H9 (cell line): ENCODE results near the gene TTC1. TPM values are rescaled to one million over a fixed set of nuclear protein-coding genes. Genes with fewer than 3 reads are reported as not detected.
A peak's percentile ranks its signal among the peaks of the same experiment; 100 is the strongest.

Experiments used
- DNase-seq: peaks from one replicate; pipeline ENCODE4 v3.0.0-alpha.2; 2017
- H2AFZ ChIP-seq: one replicate; pipeline ENCODE4 v1.6.1; 2013; ENCODE audit warnings: mild to moderate bottlenecking, low read length, control low read depth, moderate library complexity
- H2AK5ac ChIP-seq: 2 replicates; pipeline ENCODE4 v1.6.1; 2013; ENCODE audit warnings: low read length, control low read depth, mixed read lengths; ENCODE audit not compliant: insufficient read length
- H2BK120ac ChIP-seq: one replicate; pipeline ENCODE4 v1.6.1; 2013; ENCODE audit warnings: low read depth, mild to moderate bottlenecking, low read length, control low read depth, inconsistent platforms; ENCODE audit not compliant: poor library complexity, severe bottlenecking
- H2BK12ac ChIP-seq: 2 replicates; pipeline ENCODE4 v1.6.1; 2013; ENCODE audit warnings: low read length, control low read depth, mixed read lengths, low read depth; ENCODE audit not compliant: insufficient read length
- H2BK15ac ChIP-seq: 2 replicates; pipeline ENCODE4 v1.6.1; 2013; ENCODE audit warnings: low read depth, low read length, control low read depth
- H2BK20ac ChIP-seq: one replicate; pipeline ENCODE4 v1.6.1; 2013; ENCODE audit warnings: low read depth, mild to moderate bottlenecking, low read length, control low read depth, inconsistent platforms; ENCODE audit not compliant: poor library complexity, severe bottlenecking
- H2BK5ac ChIP-seq: 2 replicates; pipeline ENCODE4 v1.6.1; 2013; ENCODE audit warnings: low read length, control low read depth, mixed read lengths; ENCODE audit not compliant: insufficient read length
- H3K14ac ChIP-seq: 2 replicates; pipeline ENCODE4 v1.6.1; 2013; ENCODE audit warnings: low read length, control low read depth; ENCODE audit not compliant: insufficient read depth
- H3K18ac ChIP-seq: 2 replicates; pipeline ENCODE4 v1.6.1; 2013; ENCODE audit warnings: low read depth, mild to moderate bottlenecking, mixed read lengths, low read length, control low read depth; ENCODE audit not compliant: insufficient read length
- H3K23ac ChIP-seq: 2 replicates; pipeline ENCODE4 v1.6.1; 2013; ENCODE audit warnings: low read length, control low read depth, mixed read lengths, low read depth; ENCODE audit not compliant: insufficient read length
- H3K23me2 ChIP-seq: 2 replicates; pipeline ENCODE4 v1.6.1; 2013; ENCODE audit warnings: low read depth, mild to moderate bottlenecking, mixed read lengths, low read length, control low read depth; ENCODE audit not compliant: insufficient read length, poor library complexity, severe bottlenecking
- H3K27ac ChIP-seq: 2 replicates; pipeline ENCODE4 v1.5.1; 2013; ENCODE audit warnings: low read length, control low read depth, mixed read lengths, low read depth; ENCODE audit not compliant: insufficient read length
- H3K27me3 ChIP-seq: 2 replicates; pipeline ENCODE4 v1.6.1; 2013; ENCODE audit warnings: low read length, control low read depth, inconsistent platforms; ENCODE audit not compliant: insufficient read depth
- H3K4ac ChIP-seq: 2 replicates; pipeline ENCODE4 v1.6.1; 2013; ENCODE audit warnings: low read depth, mild to moderate bottlenecking, control low read depth, inconsistent platforms, low read length, moderate library complexity
- H3K4me1 ChIP-seq: 2 replicates; pipeline ENCODE4 v1.6.1; 2013; ENCODE audit warnings: low read length, control low read depth, inconsistent platforms; ENCODE audit not compliant: insufficient read depth
- H3K4me2 ChIP-seq: 2 replicates; pipeline ENCODE4 v1.6.1; 2013; ENCODE audit warnings: low read length, control low read depth, mixed read lengths; ENCODE audit not compliant: insufficient read length, insufficient read depth
- H3K56ac ChIP-seq: 2 replicates; pipeline ENCODE4 v1.6.1; 2013; ENCODE audit warnings: low read depth, mild to moderate bottlenecking, mixed read lengths, low read length, control low read depth; ENCODE audit not compliant: insufficient read length
- H3K79me1 ChIP-seq: 2 replicates; pipeline ENCODE4 v1.6.1; 2013; ENCODE audit warnings: low read depth, mild to moderate bottlenecking, moderate library complexity, low read length, control low read depth, inconsistent platforms; ENCODE audit not compliant: insufficient read depth, poor library complexity, severe bottlenecking
- H3K79me2 ChIP-seq: 2 replicates; pipeline ENCODE4 v1.6.1; 2013; ENCODE audit warnings: low read length, control low read depth, inconsistent platforms; ENCODE audit not compliant: insufficient read depth
- H3K9ac ChIP-seq: 2 replicates; pipeline ENCODE4 v1.6.1; 2013; ENCODE audit warnings: low read length, control low read depth, mixed read lengths; ENCODE audit not compliant: insufficient read length; ENCODE audit errors: extremely low read depth
- H3K9me3 ChIP-seq: one replicate; pipeline ENCODE4 v1.6.1; 2013; ENCODE audit warnings: low read depth, low read length, inconsistent platforms; ENCODE audit not compliant: control insufficient read depth
- H3T11ph ChIP-seq: one replicate; pipeline ENCODE4 v1.6.1; 2013; ENCODE audit warnings: mild to moderate bottlenecking, low read length, control low read depth, inconsistent platforms
- H4K20me1 ChIP-seq: one replicate; pipeline ENCODE4 v1.6.1; 2013; ENCODE audit not compliant: control insufficient read depth, insufficient read length, insufficient read depth
- H4K5ac ChIP-seq: 2 replicates; pipeline ENCODE4 v1.6.1; 2013; ENCODE audit warnings: low read depth, mild to moderate bottlenecking, mixed read lengths, low read length, control low read depth; ENCODE audit not compliant: insufficient read length
- H4K8ac ChIP-seq: replicated peaks from 2 replicates; pipeline ENCODE4 v1.6.1; 2013; ENCODE audit warnings: low read length, control low read depth, mixed read lengths, low read depth; ENCODE audit not compliant: insufficient read length
- H4K91ac ChIP-seq: 2 replicates; pipeline ENCODE4 v1.6.1; 2013; ENCODE audit warnings: low read depth, mild to moderate bottlenecking, moderate library complexity, mixed read lengths, low read length, control low read depth; ENCODE audit not compliant: insufficient read length
- H3K27ac Mint-ChIP-seq, 3 experiments: 2 replicates in 2 of 3; 3 replicates in 1 of 3; pipeline ENCODE4 v1.8.0; 2020 to 2021; ENCODE audit warnings: mixed read lengths in 3 of 3, mild to moderate bottlenecking in 1 of 3, moderate library complexity in 1 of 3
- H3K27me3 Mint-ChIP-seq: 2 replicates; pipeline ENCODE4 v1.8.0; 2021; ENCODE audit warnings: low read depth, mild to moderate bottlenecking, moderate library complexity, mixed read lengths
- H3K36me3 Mint-ChIP-seq, 3 experiments: 2 replicates in 2 of 3; 3 replicates in 1 of 3; pipeline ENCODE4 v1.8.0; 2020 to 2021; ENCODE audit warnings: low read depth in 3 of 3, mixed read lengths in 3 of 3; ENCODE audit not compliant: insufficient read depth in 1 of 3
- H3K4me1 Mint-ChIP-seq, 2 experiments: 2 replicates each; pipeline ENCODE4 v1.8.0; 2020; ENCODE audit warnings: mixed read lengths in 2 of 2
- H3K4me3 Mint-ChIP-seq, 2 experiments: 2 replicates in 1 of 2; 3 replicates in 1 of 2; pipeline ENCODE4 v1.8.0; 2020 to 2021; ENCODE audit warnings: mild to moderate bottlenecking in 2 of 2, mixed read lengths in 2 of 2, moderate library complexity in 1 of 2
- H3K9me3 Mint-ChIP-seq, 2 experiments: 2 replicates in 1 of 2; 3 replicates in 1 of 2; pipeline ENCODE4 v1.8.0; 2020; ENCODE audit warnings: mild to moderate bottlenecking in 2 of 2, mixed read lengths in 2 of 2, moderate library complexity in 1 of 2
- WGBS: extraction: QIAGEN DNeasy Blood & Tissue Kit; methylation state at CpG from one replicate; pipeline ENCODE4 v1.1.7; 2013; ENCODE audit warnings: missing lambda C conversion rate, low lambda C conversion rate, mixed read lengths; ENCODE audit not compliant: insufficient read length; ENCODE audit errors: extremely low coverage; 5-methylcytosine and 5-hydroxymethylcytosine counted together
- total RNA-seq: library from RNA; stranded (reverse); gene quantifications from 2 replicates; pipeline ENCODE4 v1.2.1, GENCODE V29; 2021
- TF ChIP-seq, protein P1 (sequence below): fragments of 200-600 bp; sonication (generic); conservative IDR thresholded peaks from 3 replicates; pipeline ENCODE4 v1.8.0; 2021; ENCODE audit warnings: antibody characterized with exemption, mild to moderate bottlenecking

Gene TTC1
- total RNA-seq, 1 experiment from 2014 or later: 62.6 TPM

DNA sequence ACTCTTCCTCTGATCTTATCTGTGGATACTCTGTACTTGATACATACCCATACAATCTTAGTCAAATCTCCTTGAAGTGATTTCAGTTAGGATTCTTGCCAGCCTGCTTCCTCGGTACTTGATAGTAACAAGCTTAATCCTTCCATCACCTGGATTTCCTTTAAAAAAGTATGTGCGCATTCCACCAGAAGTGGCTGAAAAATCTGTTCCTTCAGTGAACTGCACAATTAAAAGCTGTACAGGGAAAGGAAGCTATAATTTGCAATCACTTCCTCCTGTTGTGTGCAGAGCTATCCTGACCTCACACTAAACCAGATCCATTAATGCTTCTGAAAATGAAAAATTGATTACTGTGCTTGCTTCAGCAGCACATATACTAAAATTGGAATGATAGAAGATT lies 63.0 kb downstream of the TTC1 start:
- no peak overlapping the region for H3K14ac ChIP-seq
- no peak overlapping the region for H2AK5ac ChIP-seq
- no peak overlapping the region for H2AFZ ChIP-seq
- H3K18ac ChIP-seq: no peak overlapping the region
- H3K79me1 ChIP-seq: no peaks in the 10 kb centered on the region
- H3K4ac ChIP-seq: no peak overlapping the region
- Mint-ChIP-seq H3K27ac (peak overlapping the region; percentile 9 to 74 (median 69); a peak in 5 of 7 replicates), H3K4me1 (peaks cover 13 to 16% of the 10 kb centered on the region in 2 experiments), H3K27me3 (no peaks in the 10 kb centered on the region), H3K9me3 (no peaks in the 10 kb centered on the region), H3K4me3 (no peak overlapping the region), H3K36me3 (peaks cover 0 to 6% (median 2%) of the 10 kb centered on the region in 3 experiments; a peak in 3 of 7 replicates)
- H3K9me3 ChIP-seq: no peaks in the 10 kb centered on the region
- no CpG with 5 or more reads among the region's 2 CpGs for WGBS
- no peaks in the 10 kb centered on the region; the same call in 1 of the 2 replicates for H3K79me2 ChIP-seq
- H3K27me3 ChIP-seq: no peaks in the 10 kb centered on the region
- TF ChIP-seq, protein P1, sequence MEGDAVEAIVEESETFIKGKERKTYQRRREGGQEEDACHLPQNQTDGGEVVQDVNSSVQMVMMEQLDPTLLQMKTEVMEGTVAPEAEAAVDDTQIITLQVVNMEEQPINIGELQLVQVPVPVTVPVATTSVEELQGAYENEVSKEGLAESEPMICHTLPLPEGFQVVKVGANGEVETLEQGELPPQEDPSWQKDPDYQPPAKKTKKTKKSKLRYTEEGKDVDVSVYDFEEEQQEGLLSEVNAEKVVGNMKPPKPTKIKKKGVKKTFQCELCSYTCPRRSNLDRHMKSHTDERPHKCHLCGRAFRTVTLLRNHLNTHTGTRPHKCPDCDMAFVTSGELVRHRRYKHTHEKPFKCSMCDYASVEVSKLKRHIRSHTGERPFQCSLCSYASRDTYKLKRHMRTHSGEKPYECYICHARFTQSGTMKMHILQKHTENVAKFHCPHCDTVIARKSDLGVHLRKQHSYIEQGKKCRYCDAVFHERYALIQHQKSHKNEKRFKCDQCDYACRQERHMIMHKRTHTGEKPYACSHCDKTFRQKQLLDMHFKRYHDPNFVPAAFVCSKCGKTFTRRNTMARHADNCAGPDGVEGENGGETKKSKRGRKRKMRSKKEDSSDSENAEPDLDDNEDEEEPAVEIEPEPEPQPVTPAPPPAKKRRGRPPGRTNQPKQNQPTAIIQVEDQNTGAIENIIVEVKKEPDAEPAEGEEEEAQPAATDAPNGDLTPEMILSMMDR: no peak
- H3K4me2 ChIP-seq: no peak overlapping the region
- H4K91ac ChIP-seq: no peak overlapping the region
- no peaks in the 10 kb centered on the region for H3K23me2 ChIP-seq
- no peak overlapping the region for H3T11ph ChIP-seq
- no peak overlapping the region for H3K56ac ChIP-seq
- no peak overlapping the region for H4K8ac ChIP-seq
- no peak overlapping the region for H2BK20ac ChIP-seq
- H3K9ac ChIP-seq: no peak overlapping the region
- H4K5ac ChIP-seq: no peak overlapping the region
- no peak overlapping the region for H2BK120ac ChIP-seq
- no peak overlapping the region for H3K23ac ChIP-seq
- H4K20me1 ChIP-seq: no peaks in the 10 kb centered on the region
- H2BK12ac ChIP-seq: no peak overlapping the region
- H2BK15ac ChIP-seq: no peak overlapping the region
- no peak for DNase-seq
- H3K27ac ChIP-seq: no peak overlapping the region
- no peak overlapping the region for H2BK5ac ChIP-seq
- H3K4me1 ChIP-seq: no peaks in the 10 kb centered on the region; the same call in 1 of the 2 replicates
